ENCODE results near the gene VAV3.
"Not testable (repeated sequence)": the region's sequence is repeated elsewhere in the genome, so short reads cannot be mapped to it uniquely, and the experiment has no call there.

Gene VAV3

GRCh38 chr1:107653005-107653404 is 312.0 kb downstream of the VAV3 start:
- DNase-seq (ENCODE audit: low read depth in 3 of 3, low spot score in 1 of 3), result no peak

GRCh38 chr1:107650825-107651224 is 314.2 kb downstream of the VAV3 start:
- DNase-seq (ENCODE audit: low read depth in 3 of 3, low spot score in 1 of 3), result not testable (repeated sequence)

DNA sequence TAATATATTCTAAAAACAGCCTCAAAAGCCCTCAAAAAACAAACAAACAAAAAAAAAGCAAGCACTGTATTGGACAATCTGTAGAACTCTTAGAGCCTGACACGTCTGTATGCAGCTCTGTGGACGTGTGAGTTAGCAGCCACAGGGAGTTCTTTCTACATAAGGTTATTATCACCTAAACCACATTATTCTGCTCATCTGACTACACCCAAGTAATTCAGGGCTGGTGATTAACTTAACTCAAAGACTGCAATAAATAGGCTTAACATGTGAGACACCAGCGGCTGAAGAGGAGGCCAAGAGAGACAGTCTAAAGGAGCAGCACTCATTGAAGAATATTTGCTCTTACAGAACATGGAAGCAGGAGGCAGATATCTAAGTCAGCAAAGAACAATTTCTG is 316.0 kb downstream of the VAV3 start:
- no peak for DNase-seq (ENCODE audit: low read depth in 3 of 3, low spot score in 1 of 3)

GRCh38 chr1:107648071-107648470 is 316.9 kb downstream of the VAV3 start:
- DNase-seq (ENCODE audit: low read depth in 3 of 3, low spot score in 1 of 3), result no peak

- no peak for DNase-seq (ENCODE audit: low read depth in 3 of 3, low spot score in 1 of 3)
These were observed 318.0 kb downstream of the VAV3 start for GRCh38 chr1:107647012-107647411.

GRCh38 chr1:107643766-107644165 is 321.2 kb downstream of the VAV3 start:
- no peak for DNase-seq (ENCODE audit: low read depth in 3 of 3, low spot score in 1 of 3)

GRCh38 chr1:107640207-107640606 is 324.8 kb downstream of the VAV3 start:
- DNase-seq (ENCODE audit: low read depth in 3 of 3, low spot score in 1 of 3), result no peak

DNA sequence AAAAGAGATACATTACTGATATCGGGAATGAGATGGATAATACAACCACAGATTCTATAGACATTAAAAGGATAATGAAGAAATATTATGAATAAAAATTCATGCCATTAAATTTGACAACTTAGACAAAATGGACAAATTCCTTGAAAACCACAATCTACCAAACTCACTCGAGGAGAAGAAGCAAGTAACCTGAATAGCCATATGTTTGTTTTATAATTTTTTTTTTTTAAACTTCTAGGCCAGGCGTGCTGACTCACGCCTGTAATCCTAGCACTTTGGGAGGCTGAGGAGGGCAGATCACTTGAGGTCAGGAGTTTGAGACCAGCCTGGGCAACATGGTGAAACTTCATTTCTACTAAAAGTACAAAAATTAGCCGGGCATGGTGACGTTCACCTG is 327.9 kb downstream of the VAV3 start:
- DNase-seq (ENCODE audit: low read depth in 3 of 3, low spot score in 1 of 3), result no peak

GRCh38 chr1:107633596-107633995 is 331.4 kb downstream of the VAV3 start:
- no peak for DNase-seq (ENCODE audit: low read depth in 3 of 3, low spot score in 1 of 3)

DNA sequence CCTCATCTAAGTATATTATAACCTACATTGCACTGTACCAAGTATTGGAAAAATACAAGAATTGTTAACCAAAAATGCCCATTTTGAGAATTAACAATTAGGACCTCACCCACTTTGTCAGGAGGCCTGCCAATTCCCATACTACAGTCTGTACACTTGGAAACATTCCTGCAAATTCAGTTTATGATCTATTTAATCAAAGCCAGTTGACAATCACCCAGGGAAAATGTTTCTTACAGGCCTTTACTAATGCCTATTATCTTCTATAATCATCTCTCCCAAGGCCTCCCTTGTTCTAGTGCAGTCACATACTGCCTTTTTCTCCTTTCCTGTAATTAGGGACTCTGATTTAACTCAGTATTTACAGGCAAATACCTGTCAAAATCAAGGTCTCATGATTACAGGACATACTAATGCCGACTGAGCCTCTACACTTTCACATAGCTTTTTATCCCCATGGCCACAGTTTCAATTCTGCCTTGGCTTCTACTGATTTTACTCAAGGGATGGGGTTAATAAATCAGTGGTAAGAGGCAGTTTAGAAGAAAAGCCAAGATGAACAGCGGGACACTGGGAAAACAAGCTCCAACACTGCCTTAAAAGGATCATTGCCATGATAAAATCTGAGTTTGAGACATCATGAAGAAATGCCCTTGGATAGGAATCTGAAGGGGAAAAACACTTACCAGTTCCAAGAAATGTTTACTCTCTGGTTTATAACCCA is 338.7 kb downstream of the VAV3 start:
- no peak for DNase-seq (ENCODE audit: low read depth in 3 of 3, low spot score in 1 of 3)

DNA sequence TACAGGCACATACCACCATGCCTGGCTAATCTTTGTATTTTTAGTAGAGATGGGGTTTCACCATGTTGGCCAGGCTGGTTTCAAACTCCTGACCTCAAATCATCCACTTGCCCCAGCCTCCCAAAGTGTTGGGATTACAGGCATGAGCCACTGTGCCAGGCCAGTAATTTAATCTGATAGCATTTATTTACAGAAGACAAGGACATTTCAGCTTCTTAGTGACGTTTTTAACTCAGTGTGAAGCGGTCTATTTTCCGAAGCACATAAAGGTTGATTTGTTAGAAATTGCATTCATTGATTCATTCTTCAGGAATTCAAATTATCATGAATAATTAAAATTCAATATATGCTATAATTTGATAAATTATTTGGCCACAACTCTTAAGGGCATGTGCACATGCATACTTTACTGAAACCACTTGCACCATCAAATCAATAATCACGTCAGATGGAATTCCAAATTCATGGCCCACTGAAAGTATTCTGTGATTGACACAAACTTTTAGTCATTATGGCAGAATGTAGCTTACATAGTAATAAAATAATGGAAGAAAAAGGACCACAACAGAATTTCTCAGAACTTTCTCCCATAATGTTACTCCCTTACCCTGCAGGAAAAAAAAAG is 339.5 kb downstream of the VAV3 start:
- DNase-seq (ENCODE audit: low read depth in 3 of 3, low spot score in 1 of 3), result no peak

DNA sequence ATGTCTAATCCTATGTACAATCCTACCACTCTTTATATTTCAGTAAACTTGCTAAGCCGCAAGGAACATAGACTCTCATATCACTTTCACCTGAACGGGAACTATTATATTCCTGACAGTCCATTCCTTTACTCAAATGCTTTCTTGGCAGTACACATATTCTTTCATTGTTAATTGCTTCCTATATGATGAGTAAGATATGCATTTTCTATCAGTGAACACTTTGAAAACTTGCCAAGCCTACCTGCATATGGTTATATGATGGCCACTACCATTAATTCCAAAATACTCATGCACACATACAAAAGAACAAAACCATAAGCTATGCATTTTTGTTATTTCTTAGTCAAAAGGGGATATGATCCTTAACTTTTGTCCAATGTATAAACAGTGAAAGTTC is 341.5 kb downstream of the VAV3 start:
- no peak for DNase-seq (ENCODE audit: low read depth in 3 of 3, low spot score in 1 of 3)

DNA sequence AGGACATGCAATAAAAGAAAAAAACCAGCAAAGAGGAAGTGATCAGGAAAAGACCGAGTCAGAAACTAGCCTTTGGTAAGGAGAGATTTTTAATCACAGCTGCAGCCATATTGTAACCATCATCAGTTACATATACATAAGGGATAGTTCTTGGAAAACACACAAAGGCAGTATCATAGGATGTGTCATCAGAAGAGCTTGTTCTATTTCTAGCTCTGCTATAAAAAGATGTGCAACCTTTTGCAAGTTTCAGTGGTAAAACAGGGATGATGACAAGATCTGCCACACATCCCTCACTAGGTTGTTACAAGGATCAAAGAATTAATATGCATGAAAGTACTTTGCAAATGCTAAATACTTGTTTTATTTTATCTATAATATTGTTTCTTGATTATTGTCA is 342.0 kb downstream of the VAV3 start:
- DNase-seq (ENCODE audit: low read depth in 3 of 3, low spot score in 1 of 3), result no peak

- DNase-seq (ENCODE audit: low read depth in 3 of 3, low spot score in 1 of 3), result no peak
These were observed 342.4 kb downstream of the VAV3 start for GRCh38 chr1:107622535-107622934.

DNA sequence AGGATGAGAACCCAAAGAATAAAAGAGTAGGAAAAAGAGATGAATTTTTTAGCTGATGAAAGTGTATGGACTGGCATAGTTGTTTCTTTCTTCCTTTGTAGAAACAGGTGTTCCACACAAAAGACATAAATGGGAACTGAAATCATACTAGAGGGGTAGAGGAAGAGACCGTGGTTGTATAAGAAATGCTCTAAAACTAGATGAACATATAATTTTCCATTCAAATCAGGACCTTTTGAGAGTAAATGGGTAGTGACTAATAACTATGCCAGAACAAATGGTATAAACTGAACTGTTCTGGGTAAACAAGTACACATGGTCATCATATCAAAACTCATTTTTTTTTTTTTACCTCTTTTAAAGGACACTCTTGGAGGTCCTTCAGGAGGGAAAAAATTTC is 344.2 kb downstream of the VAV3 start:
- no peak for DNase-seq (ENCODE audit: low read depth in 3 of 3, low spot score in 1 of 3)

GRCh38 chr1:107618539-107618938 is 346.4 kb downstream of the VAV3 start:
- no peak for DNase-seq (ENCODE audit: low read depth in 3 of 3, low spot score in 1 of 3)

- no peak for DNase-seq (ENCODE audit: low read depth in 3 of 3, low spot score in 1 of 3)
These were observed 347.1 kb downstream of the VAV3 start for GRCh38 chr1:107617921-107618320.

DNA sequence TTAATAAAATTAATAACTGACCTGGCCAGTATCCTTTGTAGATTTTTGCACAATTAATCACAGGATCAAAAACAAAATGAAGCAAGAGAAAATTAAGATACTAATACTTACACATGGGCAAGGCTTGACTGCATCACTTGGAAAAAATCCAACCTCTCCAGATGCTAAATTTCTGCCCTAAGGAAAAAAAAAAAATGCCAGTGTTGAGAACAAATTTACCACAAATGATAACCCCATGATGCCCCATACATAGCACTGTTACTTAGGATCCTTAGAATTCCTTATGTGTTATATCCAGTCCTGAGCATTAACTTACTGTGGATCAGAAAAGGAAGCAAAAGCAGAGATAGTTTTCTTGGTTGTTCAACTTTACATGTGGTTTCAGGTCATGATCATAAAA is 347.5 kb downstream of the VAV3 start:
- no peak for DNase-seq (ENCODE audit: low read depth in 3 of 3, low spot score in 1 of 3)

DNA sequence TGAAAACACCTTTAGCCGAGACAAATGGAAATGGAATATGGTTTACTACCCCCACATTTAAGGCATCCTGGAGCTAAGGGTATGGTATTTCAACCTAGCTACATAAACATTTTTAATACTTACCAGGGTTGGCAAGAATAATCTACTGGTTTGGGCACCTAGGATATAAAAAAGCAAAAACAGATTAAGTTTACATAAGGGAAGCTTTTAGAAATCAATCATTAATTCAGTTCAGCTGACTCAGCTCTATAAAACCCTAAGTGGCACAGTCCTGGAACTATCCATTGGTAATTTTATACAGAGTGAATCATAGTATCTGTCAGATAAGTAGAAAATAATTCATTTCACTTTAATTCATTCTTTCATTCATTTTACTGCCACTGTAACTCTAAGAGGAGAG is 355.2 kb downstream of the VAV3 start:
- no peak for DNase-seq (ENCODE audit: low read depth in 3 of 3, low spot score in 1 of 3)

DNA sequence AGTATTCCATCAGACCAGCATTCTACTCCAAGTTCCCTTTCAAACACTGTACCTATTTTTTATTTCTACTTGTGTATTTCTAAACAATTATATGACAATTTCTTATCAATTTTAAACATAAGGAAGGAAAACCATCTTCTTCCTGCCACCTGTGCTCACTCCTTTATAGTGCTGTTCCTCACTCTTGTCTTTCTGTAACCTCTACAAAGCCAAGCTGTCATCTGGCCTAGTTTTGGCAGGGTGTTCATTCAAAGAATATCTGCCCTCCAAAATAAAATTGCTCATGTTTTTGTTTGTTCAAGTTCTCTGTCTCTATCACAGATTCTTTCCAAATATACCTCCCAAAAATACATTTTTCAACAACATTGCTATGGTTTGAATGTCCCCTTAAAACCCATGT is 360.2 kb downstream of the VAV3 start:
- DNase-seq (ENCODE audit: low read depth in 3 of 3, low spot score in 1 of 3), result no peak

DNA sequence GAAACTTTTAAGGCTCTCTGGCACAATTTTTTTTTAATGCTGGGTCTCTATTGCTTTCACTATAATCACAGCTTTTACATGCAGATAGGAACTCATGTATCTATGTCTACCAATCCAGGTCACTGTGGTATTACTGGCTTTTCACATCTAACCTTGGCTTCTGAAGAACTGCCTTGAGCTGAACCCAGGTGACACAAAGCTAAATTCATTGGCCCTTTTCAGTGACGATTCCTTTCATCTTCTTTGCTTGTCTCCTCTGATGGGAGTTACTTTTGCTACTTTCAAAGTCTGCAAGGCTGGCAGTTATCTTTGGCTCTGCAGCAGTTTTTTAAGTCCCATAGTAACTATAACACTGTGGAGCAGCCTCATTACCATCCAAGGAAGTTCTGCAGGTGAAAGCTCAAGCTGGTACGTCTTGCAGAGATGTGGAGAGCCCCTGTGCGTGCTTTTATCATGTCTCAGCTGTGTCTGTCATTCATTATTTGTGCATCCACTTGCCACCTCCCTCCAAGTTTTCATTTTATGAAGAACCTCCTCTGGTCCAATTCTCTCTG is 364.3 kb downstream of the VAV3 start:
- DNase-seq (ENCODE audit: low read depth in 3 of 3, low spot score in 1 of 3), result no peak

DNA sequence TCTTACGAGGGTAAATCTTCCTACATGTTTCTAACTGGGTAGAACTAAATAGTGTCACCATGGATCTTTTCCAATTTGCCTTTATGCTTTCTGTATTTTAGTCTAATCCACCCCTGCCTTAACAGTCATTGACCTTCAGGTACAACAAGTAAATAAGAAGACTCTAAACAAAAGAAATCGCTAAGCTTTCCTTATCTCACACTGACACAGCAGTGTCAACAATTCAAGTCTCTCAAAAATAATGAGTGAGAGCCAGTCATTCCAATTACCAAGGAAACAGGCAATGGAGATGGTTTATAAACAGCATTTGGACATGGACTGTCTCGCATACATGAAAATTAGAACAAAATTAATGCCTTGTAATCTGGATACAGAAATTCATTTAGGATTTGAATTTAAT is 365.8 kb downstream of the VAV3 start:
- no peak for DNase-seq (ENCODE audit: low read depth in 3 of 3, low spot score in 1 of 3)

DNA sequence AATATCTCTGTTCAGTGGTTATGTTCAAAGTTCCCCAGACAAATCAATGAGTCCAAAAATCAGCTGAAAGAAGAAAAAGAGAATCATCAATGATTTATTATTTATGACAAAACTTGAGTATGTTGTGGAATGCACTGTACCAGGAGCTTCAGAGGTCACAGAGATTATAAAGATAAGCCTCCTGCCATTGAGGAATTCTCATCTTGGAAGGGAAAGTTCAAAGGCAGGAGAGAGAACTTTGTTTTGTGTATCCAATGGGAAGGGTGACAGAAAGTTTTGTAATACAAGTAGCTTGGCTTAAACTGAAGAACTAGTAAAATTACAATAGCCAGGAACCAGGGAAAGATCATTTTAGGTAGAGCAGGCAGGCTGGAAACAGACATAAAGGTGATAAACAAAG is 367.7 kb downstream of the VAV3 start:
- no peak for DNase-seq (ENCODE audit: low read depth in 3 of 3, low spot score in 1 of 3)
